ENCODE measurements around the gene SH2D3C.
A peak's percentile ranks its signal among the peaks of the same experiment; 100 is the strongest.

The SH2D3C gene

DNA sequence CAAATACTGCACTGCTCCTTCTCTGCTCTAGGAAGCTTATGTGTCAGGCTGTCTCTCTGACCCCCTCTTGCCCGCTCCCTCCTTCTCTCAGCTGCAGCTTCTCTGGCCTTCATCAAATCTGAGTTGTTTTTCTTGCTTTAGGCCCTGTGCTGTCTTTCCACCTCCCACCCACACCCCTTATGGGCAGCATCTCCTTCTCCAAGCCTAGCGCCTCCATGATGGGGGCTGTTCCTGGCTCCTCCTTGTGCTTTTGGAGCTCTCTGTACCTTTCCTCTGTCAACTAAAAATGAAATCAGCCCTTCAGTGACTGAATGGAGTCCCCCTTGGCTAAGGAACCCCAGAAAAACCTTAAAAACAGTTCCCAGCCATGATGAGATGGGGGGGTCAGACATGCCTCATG lies 78.3 kb downstream of the SH2D3C start:
- no peak for ATAC-seq
- TF ChIP-seq ESRRG (CRISPR knock-in tag; IDR thresholded peaks at IDR 0.05) = no peak
- no peak for TF ChIP-seq BACH2 (CRISPR knock-in tag; IDR thresholded peaks at IDR 0.05; ENCODE audit: borderline replicate concordance)
- TF ChIP-seq, protein P1, sequence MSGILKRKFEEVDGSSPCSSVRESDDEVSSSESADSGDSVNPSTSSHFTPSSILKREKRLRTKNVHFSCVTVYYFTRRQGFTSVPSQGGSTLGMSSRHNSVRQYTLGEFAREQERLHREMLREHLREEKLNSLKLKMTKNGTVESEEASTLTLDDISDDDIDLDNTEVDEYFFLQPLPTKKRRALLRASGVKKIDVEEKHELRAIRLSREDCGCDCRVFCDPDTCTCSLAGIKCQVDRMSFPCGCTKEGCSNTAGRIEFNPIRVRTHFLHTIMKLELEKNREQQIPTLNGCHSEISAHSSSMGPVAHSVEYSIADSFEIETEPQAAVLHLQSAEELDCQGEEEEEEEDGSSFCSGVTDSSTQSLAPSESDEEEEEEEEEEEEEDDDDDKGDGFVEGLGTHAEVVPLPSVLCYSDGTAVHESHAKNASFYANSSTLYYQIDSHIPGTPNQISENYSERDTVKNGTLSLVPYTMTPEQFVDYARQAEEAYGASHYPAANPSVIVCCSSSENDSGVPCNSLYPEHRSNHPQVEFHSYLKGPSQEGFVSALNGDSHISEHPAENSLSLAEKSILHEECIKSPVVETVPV (CRISPR knock-in tag; IDR thresholded peaks at IDR 0.05) = no peak
- no peak for TF ChIP-seq TOX (CRISPR knock-in tag; IDR thresholded peaks at IDR 0.05; ENCODE audit: borderline replicate concordance)
- TF ChIP-seq, protein P2, sequence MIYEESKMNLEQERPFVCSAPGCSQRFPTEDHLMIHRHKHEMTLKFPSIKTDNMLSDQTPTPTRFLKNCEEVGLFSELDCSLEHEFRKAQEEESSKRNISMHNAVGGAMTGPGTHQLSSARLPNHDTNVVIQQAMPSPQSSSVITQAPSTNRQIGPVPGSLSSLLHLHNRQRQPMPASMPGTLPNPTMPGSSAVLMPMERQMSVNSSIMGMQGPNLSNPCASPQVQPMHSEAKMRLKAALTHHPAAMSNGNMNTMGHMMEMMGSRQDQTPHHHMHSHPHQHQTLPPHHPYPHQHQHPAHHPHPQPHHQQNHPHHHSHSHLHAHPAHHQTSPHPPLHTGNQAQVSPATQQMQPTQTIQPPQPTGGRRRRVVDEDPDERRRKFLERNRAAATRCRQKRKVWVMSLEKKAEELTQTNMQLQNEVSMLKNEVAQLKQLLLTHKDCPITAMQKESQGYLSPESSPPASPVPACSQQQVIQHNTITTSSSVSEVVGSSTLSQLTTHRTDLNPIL (CRISPR knock-in tag; IDR thresholded peaks at IDR 0.05; ENCODE audit: low read depth) = no peak
- no peak for TF ChIP-seq ZFP30 (CRISPR knock-in tag; IDR thresholded peaks at IDR 0.05)
- TF ChIP-seq, protein P3, sequence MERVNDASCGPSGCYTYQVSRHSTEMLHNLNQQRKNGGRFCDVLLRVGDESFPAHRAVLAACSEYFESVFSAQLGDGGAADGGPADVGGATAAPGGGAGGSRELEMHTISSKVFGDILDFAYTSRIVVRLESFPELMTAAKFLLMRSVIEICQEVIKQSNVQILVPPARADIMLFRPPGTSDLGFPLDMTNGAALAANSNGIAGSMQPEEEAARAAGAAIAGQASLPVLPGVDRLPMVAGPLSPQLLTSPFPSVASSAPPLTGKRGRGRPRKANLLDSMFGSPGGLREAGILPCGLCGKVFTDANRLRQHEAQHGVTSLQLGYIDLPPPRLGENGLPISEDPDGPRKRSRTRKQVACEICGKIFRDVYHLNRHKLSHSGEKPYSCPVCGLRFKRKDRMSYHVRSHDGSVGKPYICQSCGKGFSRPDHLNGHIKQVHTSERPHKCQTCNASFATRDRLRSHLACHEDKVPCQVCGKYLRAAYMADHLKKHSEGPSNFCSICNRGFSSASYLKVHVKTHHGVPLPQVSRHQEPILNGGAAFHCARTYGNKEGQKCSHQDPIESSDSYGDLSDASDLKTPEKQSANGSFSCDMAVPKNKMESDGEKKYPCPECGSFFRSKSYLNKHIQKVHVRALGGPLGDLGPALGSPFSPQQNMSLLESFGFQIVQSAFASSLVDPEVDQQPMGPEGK (CRISPR knock-in tag; IDR thresholded peaks at IDR 0.05; ENCODE audit: borderline replicate concordance) = no peak
- TF ChIP-seq ZNF70 (CRISPR knock-in tag; IDR thresholded peaks at IDR 0.05) = no peak
- TF ChIP-seq ZFP3 (CRISPR knock-in tag; IDR thresholded peaks at IDR 0.05) = no peak
- no peak for TF ChIP-seq OSR1 (CRISPR knock-in tag; IDR thresholded peaks at IDR 0.05)
- TF ChIP-seq ARNTL (CRISPR knock-in tag; IDR thresholded peaks at IDR 0.05; ENCODE audit: borderline replicate concordance, low read depth) = no peak

DNA sequence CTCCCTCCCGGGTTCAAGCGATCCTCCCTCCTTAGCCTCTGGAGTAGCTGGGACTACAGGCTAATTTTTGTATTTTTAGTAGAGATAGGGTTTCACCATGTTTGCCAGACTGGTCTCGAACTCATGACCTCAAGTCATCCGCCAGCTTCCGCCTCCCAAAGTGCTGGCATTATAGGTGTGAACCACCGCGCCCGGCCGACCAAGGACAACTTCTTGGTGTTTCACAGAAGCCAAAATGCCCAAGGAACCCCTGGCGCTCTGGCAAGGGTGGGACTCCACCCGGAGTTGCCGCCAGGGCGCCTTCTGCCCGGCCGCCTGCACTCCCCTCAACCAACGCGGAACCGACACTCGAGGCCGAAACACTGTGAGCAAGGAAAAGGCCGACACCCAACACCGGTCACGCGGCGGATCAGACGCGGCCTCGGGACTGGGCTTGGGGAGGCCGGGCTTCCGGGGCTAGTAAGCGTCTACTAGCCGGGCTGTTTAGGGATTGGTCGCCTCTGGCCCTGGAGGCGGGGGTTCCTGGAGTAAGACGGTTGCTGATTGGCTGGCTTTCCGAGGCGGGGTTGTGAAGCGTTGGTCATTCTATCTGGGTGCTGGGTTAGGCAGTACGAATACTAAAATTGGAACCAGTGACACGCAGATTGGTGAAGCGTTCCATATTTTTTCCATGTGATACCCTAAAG lies 79.3 kb downstream of the SH2D3C start:
- no peak for TF ChIP-seq RARB (CRISPR knock-in tag; IDR thresholded peaks at IDR 0.05)
- TF ChIP-seq ZNF70 (CRISPR knock-in tag; IDR thresholded peaks at IDR 0.05) = no peak
- no peak for TF ChIP-seq ESRRG (CRISPR knock-in tag; IDR thresholded peaks at IDR 0.05)
- TF ChIP-seq, protein P4, sequence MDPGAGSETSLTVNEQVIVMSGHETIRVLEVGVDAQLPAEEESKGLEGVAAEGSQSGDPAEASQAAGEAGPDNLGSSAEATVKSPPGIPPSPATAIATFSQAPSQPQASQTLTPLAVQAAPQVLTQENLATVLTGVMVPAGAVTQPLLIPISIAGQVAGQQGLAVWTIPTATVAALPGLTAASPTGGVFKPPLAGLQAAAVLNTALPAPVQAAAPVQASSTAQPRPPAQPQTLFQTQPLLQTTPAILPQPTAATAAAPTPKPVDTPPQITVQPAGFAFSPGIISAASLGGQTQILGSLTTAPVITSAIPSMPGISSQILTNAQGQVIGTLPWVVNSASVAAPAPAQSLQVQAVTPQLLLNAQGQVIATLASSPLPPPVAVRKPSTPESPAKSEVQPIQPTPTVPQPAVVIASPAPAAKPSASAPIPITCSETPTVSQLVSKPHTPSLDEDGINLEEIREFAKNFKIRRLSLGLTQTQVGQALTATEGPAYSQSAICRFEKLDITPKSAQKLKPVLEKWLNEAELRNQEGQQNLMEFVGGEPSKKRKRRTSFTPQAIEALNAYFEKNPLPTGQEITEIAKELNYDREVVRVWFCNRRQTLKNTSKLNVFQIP (CRISPR knock-in tag; IDR thresholded peaks at IDR 0.05; ENCODE audit: borderline replicate concordance, low read depth) = no peak
- TF ChIP-seq ZFP30 (CRISPR knock-in tag; IDR thresholded peaks at IDR 0.05) = no peak
- TF ChIP-seq ARNTL (CRISPR knock-in tag; IDR thresholded peaks at IDR 0.05; ENCODE audit: borderline replicate concordance, low read depth) = no peak
- no peak for TF ChIP-seq OSR1 (CRISPR knock-in tag; IDR thresholded peaks at IDR 0.05)
- TF ChIP-seq ZC3H10 (CRISPR knock-in tag; IDR thresholded peaks at IDR 0.05) = no peak
- no peak for TF ChIP-seq PPARA (CRISPR knock-in tag; IDR thresholded peaks at IDR 0.05; ENCODE audit: borderline replicate concordance)
- TF ChIP-seq ZNF8 (CRISPR knock-in tag; IDR thresholded peaks at IDR 0.05) = no peak
- TF ChIP-seq SNAI2 (CRISPR knock-in tag; IDR thresholded peaks at IDR 0.05) = no peak; the same call in 1 of the 2 replicates
- ATAC-seq = peak; percentile 95

DNA sequence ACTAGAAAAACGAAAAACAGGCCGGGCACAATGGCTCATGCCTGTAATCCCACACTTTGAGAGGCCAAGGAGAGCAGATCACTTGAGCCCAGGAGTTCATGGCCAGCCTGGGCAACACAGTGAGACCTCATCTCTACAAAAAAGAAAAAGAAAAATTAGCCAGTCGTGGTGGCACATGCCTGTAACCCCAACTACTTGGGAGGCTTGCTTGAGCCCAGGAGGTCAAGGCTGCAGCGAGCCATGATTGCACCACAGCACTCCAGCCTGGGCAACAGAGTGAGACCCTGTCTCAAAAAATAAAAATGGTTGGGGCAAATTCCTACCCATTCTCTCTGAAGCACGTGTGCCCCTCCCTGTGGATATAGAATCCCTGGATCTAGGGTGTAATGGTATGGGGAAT lies 80.1 kb downstream of the SH2D3C start:
- TF ChIP-seq RARB (CRISPR knock-in tag; IDR thresholded peaks at IDR 0.05) (no peak), ZNF8 (CRISPR knock-in tag; IDR thresholded peaks at IDR 0.05) (no peak), TOX (CRISPR knock-in tag; IDR thresholded peaks at IDR 0.05; ENCODE audit: borderline replicate concordance) (no peak), SNAI2 (CRISPR knock-in tag; IDR thresholded peaks at IDR 0.05) (no peak), GLIS3 (CRISPR knock-in tag; IDR thresholded peaks at IDR 0.05) (no peak), TCF4 (CRISPR knock-in tag; IDR thresholded peaks at IDR 0.05; ENCODE audit: borderline replicate concordance) (no peak)
- TF ChIP-seq, protein P2 (CRISPR knock-in tag; IDR thresholded peaks at IDR 0.05; ENCODE audit: low read depth) = no peak
- TF ChIP-seq, protein P4 (CRISPR knock-in tag; IDR thresholded peaks at IDR 0.05; ENCODE audit: borderline replicate concordance, low read depth) = no peak
- no peak for ATAC-seq
